Sigmoid colon (tissue), 3 donors: ENCODE measurements around the gene CRADD.

ENCODE experiments used
- POLR2A ChIP-seq, 2 donors: fragments of 450-650 bp; IDR thresholded peaks; one replicate each; pipeline ENCODE4 v1.6.1; 2016; ENCODE audit warnings: antibody characterized with exemption in 2 of 2, mild to moderate bottlenecking in 2 of 2, moderate library complexity in 2 of 2
- TF ChIP-seq, protein P1 (sequence below), 4 experiments: fragments of 450-650 bp in 3 of 4; fragments of 200-600 bp in 1 of 4; IDR thresholded peaks; one replicate each; pipeline ENCODE4 v1.5.1; 2016 to 2019; ENCODE audit warnings: antibody characterized with exemption in 4 of 4, mild to moderate bottlenecking in 3 of 4, moderate library complexity in 2 of 4

DNA sequence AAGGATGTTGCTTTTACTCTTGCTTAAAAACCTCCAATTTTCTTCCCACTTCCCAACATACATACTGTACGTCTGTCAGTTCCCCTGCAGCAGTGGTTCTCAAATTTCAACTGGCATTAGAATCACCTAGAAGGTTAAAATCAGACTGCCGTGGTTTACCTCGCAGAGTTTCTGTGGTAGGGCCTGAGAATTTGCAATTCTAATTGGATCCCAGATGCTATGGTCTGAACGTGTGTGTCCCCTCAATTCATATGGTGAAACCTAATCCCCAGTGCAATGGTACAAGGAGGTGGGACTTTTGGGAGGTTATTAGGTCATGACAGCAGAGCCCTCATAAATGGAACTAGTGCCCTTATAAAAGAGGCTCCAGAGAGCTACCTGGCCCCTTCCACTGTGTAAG is 226.9 kb downstream of the CRADD start:
- no peak for TF ChIP-seq POLR2A (IDR thresholded peaks at IDR 0.05)
- TF ChIP-seq, protein P1, sequence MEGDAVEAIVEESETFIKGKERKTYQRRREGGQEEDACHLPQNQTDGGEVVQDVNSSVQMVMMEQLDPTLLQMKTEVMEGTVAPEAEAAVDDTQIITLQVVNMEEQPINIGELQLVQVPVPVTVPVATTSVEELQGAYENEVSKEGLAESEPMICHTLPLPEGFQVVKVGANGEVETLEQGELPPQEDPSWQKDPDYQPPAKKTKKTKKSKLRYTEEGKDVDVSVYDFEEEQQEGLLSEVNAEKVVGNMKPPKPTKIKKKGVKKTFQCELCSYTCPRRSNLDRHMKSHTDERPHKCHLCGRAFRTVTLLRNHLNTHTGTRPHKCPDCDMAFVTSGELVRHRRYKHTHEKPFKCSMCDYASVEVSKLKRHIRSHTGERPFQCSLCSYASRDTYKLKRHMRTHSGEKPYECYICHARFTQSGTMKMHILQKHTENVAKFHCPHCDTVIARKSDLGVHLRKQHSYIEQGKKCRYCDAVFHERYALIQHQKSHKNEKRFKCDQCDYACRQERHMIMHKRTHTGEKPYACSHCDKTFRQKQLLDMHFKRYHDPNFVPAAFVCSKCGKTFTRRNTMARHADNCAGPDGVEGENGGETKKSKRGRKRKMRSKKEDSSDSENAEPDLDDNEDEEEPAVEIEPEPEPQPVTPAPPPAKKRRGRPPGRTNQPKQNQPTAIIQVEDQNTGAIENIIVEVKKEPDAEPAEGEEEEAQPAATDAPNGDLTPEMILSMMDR (IDR thresholded peaks at IDR 0.05): no peak
